Iris pigment epithelial cell (primary cell): ENCODE data around the gene CBLB.
A peak's percentile ranks its signal among the peaks of the same experiment; 100 is the strongest.

Experiments used
- DNase-seq: peaks from one replicate; pipeline ENCODE4 v3.0.0-alpha.2; 2011; ENCODE audit warnings: low read depth

The CBLB gene

DNA sequence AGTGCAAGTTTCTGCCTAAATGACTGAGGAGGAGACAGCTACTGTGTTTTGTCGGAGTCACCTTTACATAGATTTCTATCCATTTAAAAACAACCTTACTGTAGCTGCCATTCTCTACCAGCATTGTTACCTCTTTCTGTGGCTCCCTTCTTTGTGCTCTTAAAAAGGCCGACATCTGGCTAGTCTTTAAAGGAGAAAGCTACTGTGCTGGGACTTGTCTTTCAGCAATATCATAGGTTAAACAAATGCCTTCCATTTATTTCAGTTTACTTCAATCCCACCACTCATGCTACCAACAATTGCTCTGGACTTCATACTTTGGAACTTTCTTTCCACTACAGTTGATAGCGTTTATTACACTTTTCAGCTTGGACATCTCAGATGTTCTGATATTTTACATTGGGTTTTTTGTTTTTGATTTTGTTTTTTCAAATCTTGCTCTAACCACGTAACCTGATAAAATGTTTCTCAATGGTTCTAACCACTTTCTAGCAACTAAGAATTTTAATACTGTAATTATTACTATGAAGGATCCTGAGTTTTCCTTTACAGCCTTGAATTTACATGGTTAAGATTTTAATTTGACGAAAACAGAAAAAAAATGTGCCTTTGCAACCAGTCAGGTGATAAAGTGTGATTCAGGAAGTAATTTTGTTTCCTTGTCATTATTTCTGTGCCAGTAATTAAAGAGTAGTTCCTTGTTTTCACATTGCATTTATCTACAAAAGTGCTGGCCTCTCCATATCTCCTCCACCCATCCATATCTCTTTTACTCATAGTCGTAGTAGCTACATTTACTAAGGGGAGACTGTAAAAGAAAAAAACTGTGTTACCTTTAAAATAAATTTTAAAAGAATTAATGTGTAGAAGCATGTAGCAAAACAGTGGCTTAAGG is 1.3 kb upstream of the CBLB start:
- no peak for DNase-seq

DNA sequence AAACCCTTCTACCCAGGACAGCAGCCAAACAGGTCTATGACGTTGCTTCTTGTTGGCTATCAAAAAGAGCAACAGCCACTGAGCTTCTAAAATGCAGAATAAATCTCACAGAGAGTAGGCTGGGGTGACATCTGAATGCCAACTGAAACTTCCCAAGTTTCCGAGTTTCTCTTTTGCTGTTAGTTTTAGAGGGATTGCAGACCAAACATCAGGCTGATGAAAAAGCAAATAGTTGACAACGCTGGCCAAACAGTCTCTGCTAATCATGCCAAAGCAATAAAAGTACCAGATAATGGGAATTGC is 670 bp upstream of the CBLB start:
- DNase-seq, result no peak

- DNase-seq, result peak; percentile 61
These were observed 426 bp downstream of the CBLB start for GRCh38 chr3:105868431-105868741.

DNA sequence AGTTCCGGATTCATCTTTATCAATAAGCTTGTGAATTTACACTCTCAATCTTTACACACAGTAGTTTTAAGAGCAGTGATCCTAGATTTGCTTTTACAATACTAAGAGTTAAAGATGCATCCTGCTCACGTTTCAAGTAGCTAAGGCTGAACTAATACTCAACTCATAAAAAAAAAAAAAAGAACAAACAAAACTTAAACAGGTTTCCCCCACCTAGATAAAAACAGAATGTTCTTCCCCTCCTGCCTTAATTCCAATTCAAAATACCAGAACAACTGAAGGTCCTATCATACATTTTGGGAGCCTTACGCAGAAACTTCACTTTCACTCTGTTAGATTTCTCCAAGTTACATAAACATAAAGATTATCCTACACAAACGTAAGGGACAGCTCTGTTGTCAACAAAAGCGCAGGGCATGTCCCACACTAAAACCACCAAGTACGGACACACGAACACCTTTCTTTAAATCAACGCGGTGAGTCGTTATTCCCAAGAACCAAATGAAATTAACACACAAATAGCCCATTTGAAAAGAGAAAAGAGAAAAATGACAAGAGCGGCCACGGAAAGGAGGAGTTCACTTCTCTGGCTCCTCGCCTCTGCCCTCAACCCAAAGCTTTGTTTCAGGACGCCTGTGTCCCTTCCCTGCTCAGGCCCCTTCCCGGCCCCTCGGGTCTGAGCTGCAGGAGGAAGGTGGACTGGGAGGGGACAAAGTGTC is 941 bp downstream of the CBLB start:
- no peak for DNase-seq

- peak; percentile 65 for DNase-seq
These were observed 1.9 kb downstream of the CBLB start for GRCh38 chr3:105866656-105867653.

- DNase-seq, result no peak
These were observed 2.9 kb downstream of the CBLB start for GRCh38 chr3:105865867-105866350.

DNA sequence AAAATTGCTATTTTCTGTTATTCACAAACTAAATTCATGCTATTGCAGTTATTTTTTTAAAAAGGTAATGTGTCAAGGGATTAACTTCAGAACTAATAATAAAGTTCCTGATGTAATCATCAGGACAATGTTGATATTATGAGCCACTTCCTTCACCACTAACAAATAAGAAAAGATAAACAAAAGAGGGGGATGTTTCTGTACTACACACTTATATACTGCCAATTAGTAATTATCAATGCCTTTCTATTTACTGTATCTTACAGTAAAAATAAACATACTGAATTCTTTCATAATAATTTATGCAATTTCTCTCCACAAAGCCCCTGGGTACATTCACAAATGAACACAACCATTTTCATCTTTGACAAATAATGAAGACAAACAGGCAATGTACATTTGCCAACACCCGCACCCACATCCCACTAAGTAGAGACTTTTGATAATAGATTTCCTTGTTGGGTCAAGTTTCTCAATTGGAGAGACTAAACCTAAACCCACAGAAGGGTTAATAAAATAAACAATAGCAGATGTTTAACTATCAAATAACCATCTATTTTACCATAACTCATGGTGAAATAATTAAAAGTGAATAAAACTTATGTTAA is 3.7 kb downstream of the CBLB start:
- DNase-seq, result no peak

- DNase-seq, result no peak
These were observed 4.6 kb downstream of the CBLB start for GRCh38 chr3:105864212-105864611.

DNA sequence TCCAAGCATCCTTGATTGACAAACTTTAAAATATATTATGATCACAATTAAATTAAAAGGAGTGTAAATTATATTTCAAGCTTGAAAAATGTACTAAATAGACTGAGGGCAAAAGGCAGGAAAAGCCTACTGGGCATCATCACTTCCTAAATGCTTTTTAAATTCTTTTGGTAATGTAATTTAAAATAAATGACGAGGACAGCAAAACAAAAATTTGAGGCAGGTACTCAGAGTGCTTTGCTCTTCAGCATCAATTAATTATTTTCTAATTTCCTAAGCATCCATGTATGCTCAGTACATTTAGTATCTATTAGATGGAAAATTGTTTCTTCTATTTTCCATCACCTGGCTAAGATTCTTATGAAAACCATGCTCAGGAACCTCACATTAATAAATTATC is 5.2 kb downstream of the CBLB start:
- no peak for DNase-seq

DNA sequence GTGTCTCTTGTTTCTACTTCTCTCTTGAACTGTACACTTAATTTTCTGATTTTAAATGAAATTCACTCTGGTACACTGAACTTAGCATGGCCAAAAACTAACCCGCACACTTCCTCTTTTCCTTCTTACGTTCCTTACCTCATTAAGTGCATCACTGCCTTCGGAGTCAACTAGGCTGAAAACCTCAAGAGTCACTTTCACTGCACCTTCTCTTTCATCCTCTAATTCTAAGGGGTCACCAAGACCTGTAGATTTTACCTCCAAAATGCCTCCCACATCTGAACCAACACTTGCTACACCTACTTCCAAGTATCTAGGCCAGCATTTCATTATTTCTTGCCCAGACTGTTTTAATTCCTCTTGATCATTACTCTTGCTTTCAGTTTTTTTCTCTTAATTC is 6.6 kb downstream of the CBLB start:
- no peak for DNase-seq

- DNase-seq, result peak; percentile 68
These were observed 8.2 kb downstream of the CBLB start for GRCh38 chr3:105860641-105861040.

- DNase-seq, result no peak
These were observed 10.8 kb downstream of the CBLB start for GRCh38 chr3:105858017-105858416.

DNA sequence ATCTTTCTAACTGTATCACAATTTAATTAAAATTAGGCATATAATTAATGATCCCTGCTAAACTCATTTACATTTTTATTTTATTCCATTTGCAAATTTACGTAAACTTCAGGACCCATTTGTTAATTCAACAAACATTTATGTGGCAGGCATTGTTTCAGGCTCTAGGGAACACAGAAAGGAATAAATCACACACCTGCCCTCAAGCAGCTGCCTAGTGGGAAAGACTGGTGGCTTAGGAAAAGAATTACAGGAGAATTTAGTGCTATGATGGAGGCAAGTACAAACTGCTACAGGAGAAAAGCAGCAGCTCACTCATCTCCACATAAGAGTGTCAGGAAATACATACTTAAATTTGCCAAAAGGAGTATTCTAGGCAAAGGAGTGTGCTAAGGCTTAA is 11.2 kb downstream of the CBLB start:
- DNase-seq, result no peak

DNA sequence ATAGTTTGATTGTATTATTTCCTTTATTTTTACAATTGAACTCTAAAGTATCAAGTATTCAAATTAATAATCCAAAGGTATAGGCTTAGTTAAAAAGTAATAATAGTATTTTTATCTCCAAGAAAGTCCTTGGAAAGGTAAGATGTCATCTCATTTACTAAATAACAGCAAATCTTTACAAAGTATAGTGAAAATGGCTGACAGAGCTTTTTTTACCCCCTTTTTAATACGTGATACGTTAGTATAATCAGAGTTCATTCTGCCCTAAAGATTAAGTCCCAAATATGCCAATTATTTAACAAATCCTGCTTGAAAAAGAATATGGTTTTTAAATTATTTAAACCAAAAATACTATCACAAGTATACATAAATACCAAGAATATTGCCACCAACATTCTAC is 12.2 kb downstream of the CBLB start:
- no peak for DNase-seq

DNA sequence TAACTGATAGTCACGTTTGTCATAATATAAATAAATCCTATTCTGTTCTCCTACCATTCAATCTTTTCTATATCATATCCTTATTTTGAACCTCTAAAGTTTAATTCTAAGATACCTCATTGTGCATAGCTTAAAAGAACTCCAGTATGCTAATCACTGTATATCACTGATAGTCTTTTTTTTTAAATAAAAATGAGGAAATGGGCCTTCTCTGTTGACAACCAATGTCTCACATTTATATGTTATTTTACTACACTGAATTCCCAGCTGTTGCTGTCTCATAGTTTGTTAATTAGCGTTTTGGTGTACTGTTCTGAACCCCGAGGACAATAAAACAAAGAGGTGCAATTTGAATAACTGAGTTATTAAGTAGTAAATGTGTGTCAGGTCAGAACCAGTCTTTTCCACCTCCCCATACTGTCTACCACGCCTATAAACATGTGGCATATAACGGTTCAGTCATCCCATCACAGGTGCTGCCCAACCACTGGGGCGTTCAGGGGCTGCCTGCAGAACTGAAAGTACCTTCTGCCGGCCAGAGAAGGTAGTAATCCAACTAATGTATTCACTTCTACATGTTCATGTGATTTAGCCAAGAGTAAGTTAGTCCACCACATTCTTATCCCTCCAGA is 14.9 kb downstream of the CBLB start:
- DNase-seq, result no peak

DNA sequence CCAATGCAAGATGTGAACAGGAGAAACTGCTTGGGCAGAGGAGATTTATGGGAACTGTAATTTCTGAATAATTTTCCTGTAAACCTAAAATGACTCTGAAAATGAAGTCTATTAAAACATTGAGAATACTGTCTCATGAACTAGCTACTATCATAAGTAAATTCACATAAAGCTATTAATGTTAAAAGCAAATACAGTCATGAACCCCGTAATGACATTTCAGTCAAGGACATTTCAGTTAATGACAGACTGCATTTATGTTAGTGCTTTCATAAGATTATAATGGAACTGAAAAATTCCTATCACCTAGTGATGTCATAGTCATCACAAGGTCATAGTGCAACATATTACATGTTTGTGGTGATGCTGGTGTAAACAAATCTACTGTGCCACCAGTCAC is 17.2 kb downstream of the CBLB start:
- DNase-seq, result no peak

- no peak for DNase-seq
These were observed 17.6 kb downstream of the CBLB start for GRCh38 chr3:105851176-105851575.

- no peak for DNase-seq
These were observed 18.2 kb downstream of the CBLB start for GRCh38 chr3:105850593-105850992.

DNA sequence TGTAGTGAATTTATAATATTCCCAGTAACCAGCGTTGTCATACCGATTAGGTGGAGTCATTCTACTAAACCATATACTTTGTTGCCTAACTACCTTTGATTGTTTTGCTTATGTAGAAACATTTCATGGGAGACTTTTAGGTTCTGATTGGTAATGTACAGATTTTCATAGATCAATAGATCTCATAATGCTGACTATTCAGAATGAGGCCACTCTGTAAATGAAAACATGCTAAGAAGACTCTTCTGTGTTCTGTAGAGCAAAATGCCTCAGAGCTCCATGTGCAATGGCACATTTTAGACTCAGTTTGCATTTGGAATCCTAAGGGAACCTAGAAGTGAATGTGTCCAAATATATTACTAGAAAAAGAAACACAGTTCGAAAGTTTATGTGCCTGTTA is 20.0 kb downstream of the CBLB start:
- DNase-seq, result no peak

DNA sequence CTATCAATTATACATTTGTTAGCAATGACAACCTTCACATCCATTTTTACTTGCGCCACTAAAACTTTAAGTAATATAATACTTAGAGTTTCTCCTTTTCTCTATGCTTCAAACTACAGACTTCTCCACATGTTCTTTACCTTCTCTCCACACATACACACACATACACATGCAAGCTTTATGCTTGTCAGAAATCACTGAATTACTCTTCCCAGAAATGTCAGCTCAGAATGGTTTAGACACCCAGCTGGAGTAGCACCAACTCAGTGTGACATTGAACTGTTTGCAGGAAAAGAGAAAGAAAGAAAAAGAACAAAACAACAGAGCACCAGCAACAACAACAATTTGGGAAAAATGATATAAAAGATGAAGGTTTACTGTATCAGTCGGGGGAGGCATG is 20.9 kb downstream of the CBLB start:
- no peak for DNase-seq

- no peak for DNase-seq
These were observed 21.4 kb downstream of the CBLB start for GRCh38 chr3:105847452-105847851.

DNA sequence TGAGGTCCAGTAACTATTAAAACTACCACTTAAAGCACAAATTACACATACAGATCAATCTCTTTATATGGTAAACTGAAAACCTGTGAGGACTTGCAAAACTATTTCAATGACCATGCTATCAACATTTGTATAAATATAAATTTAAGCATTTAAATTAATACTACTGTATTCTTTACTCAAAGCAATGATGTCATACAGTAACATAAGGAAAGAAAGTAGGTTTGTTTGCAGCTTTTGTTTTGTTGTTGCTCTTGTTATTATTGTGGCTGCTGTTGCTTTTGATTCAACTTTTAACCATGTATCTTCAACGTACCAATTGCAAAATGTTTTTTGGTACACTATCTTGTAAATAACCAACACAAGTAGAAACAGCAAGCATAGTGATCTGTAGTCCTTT is 22.0 kb downstream of the CBLB start:
- DNase-seq, result no peak
